Adrenal gland (tissue), 12 donors: ENCODE measurements around the gene TOMM5. TPM values are rescaled to one million over a fixed set of nuclear protein-coding genes. Genes with fewer than 3 reads are reported as not detected.

Experiments
- DNase-seq, 7 donors: peaks; one replicate each; pipeline ENCODE4 v3.0.0-alpha.2; 2019 to 2020
- H3K27ac ChIP-seq, 5 donors: fragments of 200-600 bp; sonication (generic) in 4 of 5; 1 replicate in 3 of 5; 2 replicates in 2 of 5; pipeline versions ENCODE4 v1.5.1 to v1.8.0; 2016 to 2020; ENCODE audit warnings: mild to moderate bottlenecking in 1 of 5
- H3K27me3 ChIP-seq: fragments of 200-600 bp; 2 replicates; pipeline ENCODE4 v1.8.0; 2021
- H3K36me3 ChIP-seq, 2 donors: fragments of 200-600 bp; replicated peaks in 1 of 2; 1 replicate in 1 of 2; 2 replicates in 1 of 2; pipeline versions ENCODE4 v1.5.1 to v1.8.0; 2018 to 2022
- H3K4me1 ChIP-seq, 2 donors: fragments of 200-600 bp; replicated peaks in 1 of 2; 1 replicate in 1 of 2; 2 replicates in 1 of 2; pipeline versions ENCODE4 v1.5.1 to v1.8.0; 2018 to 2021
- H3K4me3 ChIP-seq, 4 donors: fragments of 200-600 bp; sonication (generic) in 3 of 4; one replicate each; pipeline ENCODE4 v1.5.1; 2016 to 2018
- H3K9me3 ChIP-seq, 3 donors: fragments of 200-600 bp; sonication (generic) in 1 of 3; replicated peaks in 1 of 3; 1 replicate in 2 of 3; 2 replicates in 1 of 3; pipeline versions ENCODE4 v1.5.1 to v1.8.0; 2016 to 2021
- CTCF ChIP-seq, 6 experiments: fragments of 450-650 bp in 4 of 6; fragments of 200-600 bp in 2 of 6; sonication (generic) in 1 of 6; IDR thresholded peaks; 1 replicate in 5 of 6; 2 replicates in 1 of 6; pipeline versions ENCODE4 v1.5.1 to v1.8.0; 2016 to 2021; ENCODE audit warnings: antibody characterized with exemption in 6 of 6, mild to moderate bottlenecking in 2 of 6, moderate library complexity in 1 of 6
- POLR2A ChIP-seq, 2 donors: fragments of 450-650 bp; IDR thresholded peaks; one replicate each; pipeline ENCODE4 v1.6.1; 2017; ENCODE audit warnings: antibody characterized with exemption in 2 of 2, mild to moderate bottlenecking in 2 of 2, moderate library complexity in 1 of 2
- WGBS, 4 donors: extraction: QIAGEN DNeasy Blood & Tissue Kit in 2 of 4; methylation state at CpG; one replicate each; pipeline versions ENCODE4 v1.1.5 to v1.1.7; 2013 to 2017; 5-methylcytosine and 5-hydroxymethylcytosine counted together
- intact Hi-C, 2 donors: fragments of 100-400 bp; cut with DNase I; formaldehyde crosslinking; loops; one replicate each; pipeline versions ENCODE4 v1.14.1 to v1.15.0; 2022 to 2023
- polyA plus RNA-seq, 3 donors: library from polyadenylated mRNA; stranded (reverse); fragments of 200-250 nt in 2 of 3; fragments of 350-450 nt in 1 of 3; fragmentation: Illumina TruSeq in 1 of 3; extraction: RNeasy Lipid Tissue Mini Kit (QIAGEN cat#74804) in 1 of 3; gene quantifications; one replicate each; pipeline ENCODE4 v1.2.3, GENCODE V29; 2013 to 2014
- total RNA-seq, 9 donors: library from RNA; depleted of rRNA in 4 of 9; stranded (reverse); fragments of >200 nt in 4 of 9; fragments of 120-200 nt in 1 of 9; fragmentation: NEBNext Ultra II Directional in 1 of 9; extraction: Animal tissue kit (Norgen Biotek cat#: 25700) in 1 of 9; gene quantifications; one replicate each; pipeline versions ENCODE4 v1.1.0 to v1.2.4, GENCODE V29; 2013 to 2023
- donor health status: healthy with polysubstance abuse.
- donor health status: Bipolar disorder and iron deficiency.
- donor health status: DM: yes; HTN: yes; CAD: no.
- donor health status: DM: no; HTN: no; CAD: no.
- donor health status: DM: no; HTN: no; CAD: no.
- donor health status: DM: yes; HTN: yes; CAD: no.

TOMM5 gene
- total and polyA plus RNA-seq, 12 donors = 41.0 to 319 (median 84.0) TPM

DNA sequence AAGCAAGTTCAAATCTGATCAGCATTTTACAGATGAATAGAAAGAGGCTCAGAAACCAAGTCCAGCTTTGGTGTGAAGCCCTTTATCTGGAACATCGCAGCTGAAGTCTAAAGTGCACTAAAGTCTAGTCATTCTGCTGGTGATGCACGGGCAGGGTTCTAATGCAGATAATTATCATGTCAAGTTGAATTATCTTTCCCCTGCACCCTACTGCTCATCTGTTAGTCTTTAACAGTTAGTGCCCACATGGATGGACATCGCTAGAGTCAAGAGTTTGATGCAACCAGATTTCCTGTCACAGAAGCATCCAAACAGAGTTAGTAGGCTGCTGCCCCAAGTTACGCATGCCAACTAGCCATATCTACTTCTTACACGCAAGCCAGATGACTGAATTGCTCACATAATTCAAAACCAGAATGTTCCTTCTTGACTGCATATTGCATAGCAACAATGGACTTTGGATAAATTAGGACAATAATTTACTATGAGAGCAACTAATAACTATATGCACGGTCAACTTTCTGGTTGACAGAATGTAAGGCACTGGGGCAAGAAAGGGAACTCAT, 1.6 kb upstream of the TOMM5 start:
- WGBS, 4 donors = 80 to 90% (median 82%) methylated on average over 6 of the region's 6 CpGs
- no peak overlapping the region for H3K27ac ChIP-seq
- peak overlapping the region in 1 of 4 donors; percentile 31 for H3K4me3 ChIP-seq

DNA sequence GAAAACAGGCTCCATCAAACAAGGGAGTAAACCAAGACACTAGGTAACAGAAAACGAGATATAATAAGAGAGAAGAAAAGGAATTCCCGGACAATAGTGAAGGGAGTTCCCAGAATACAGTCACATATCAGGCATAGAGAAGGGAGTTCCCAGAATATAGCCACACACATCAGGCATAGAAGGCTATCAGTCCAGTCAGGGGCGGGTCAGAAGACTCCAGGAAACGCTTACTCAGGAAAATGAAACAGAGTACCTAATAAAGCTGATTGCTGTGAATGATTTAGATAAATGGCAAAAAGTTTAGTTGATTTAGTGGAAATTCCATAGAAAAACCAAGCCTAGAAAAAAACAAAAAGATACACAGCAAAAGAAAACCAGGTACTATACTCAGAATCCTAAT, 4.9 kb downstream of the TOMM5 start:
- WGBS, 4 donors = 73 to 89% (median 82%) methylated on average over 4 of the region's 4 CpGs
- H3K4me3 ChIP-seq = no peak overlapping the region
- H3K4me1 ChIP-seq = peaks cover 10 to 14% of the 10 kb centered on the region in 2 donors
- TF ChIP-seq CTCF (IDR thresholded peaks at IDR 0.05) (no peak), POLR2A (IDR thresholded peaks at IDR 0.05) (no peak)
- peaks cover 0 to 50% of the 10 kb centered on the region in 2 donors for H3K36me3 ChIP-seq
- no peak overlapping the region for H3K27ac ChIP-seq
- H3K9me3 ChIP-seq = no peaks in the 10 kb centered on the region
- no peaks in the 10 kb centered on the region for H3K27me3 ChIP-seq
- no peak for DNase-seq
- intact Hi-C loops = loop anchor here in 1 of 2 donors (10.0 kb wide), 1 partner anchor 103 kb away; the partner anchor contains the start of gene POLR1E

More for the DNA sequence above, 1.6 kb upstream of the TOMM5 start:
- intact Hi-C loops = no loop called here
- H3K9me3 ChIP-seq = no peaks in the 10 kb centered on the region
- no peaks in the 10 kb centered on the region for H3K36me3 ChIP-seq
- peaks cover 10 to 24% of the 10 kb centered on the region in 2 donors for H3K4me1 ChIP-seq
- H3K27me3 ChIP-seq = no peaks in the 10 kb centered on the region
- DNase-seq = no peak
- TF ChIP-seq POLR2A (IDR thresholded peaks at IDR 0.05) (no peak), CTCF (IDR thresholded peaks at IDR 0.05) (no peak)

DNA sequence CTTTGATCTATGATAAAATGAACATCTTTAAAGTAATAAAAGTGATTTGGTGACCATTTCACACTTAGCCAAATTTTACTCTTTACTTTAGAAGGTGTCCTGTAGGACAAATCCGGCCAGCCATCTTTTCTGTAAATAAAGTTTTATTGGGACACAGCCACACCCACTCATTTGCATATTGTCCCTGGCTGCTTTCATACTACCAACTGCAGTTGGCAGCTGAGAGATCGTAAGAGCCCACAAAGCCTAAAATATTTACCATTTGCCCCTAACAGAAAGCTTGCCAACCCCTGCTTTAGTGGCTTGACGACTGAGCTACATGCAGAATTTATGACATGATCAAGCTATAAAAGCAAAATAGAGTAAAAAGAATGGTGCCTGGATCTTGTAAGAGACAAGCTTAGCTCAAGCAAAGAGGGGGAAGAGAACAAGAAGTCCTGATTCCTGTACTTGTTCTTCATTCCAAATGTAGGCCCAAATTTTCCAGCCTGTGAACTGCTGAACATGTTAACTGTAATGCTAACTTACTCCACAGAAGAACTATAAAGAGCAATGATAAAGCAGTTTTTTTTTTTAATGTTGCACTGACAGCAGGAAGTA, 8.8 kb downstream of the TOMM5 start:
- TF ChIP-seq CTCF (IDR thresholded peaks at IDR 0.05) = no peak
- no peak for TF ChIP-seq POLR2A (IDR thresholded peaks at IDR 0.05)
- Histone ChIP-seq H3K27me3 (no peaks in the 10 kb centered on the region), H3K36me3 (peaks cover 0 to 49% of the 10 kb centered on the region in 2 donors), H3K4me1 (no peaks in the 10 kb centered on the region), H3K4me3 (no peak overlapping the region), H3K9me3 (no peaks in the 10 kb centered on the region), H3K27ac (no peak overlapping the region)
- WGBS, 4 donors = 93 to 97% (median 96%) methylated on average over 3 of the region's 3 CpGs
- intact Hi-C loops = loop anchor here in 1 of 2 donors (10.0 kb wide), 1 partner anchor 99 kb away; the partner anchor contains the start of gene POLR1E
- DNase-seq = no peak

DNA sequence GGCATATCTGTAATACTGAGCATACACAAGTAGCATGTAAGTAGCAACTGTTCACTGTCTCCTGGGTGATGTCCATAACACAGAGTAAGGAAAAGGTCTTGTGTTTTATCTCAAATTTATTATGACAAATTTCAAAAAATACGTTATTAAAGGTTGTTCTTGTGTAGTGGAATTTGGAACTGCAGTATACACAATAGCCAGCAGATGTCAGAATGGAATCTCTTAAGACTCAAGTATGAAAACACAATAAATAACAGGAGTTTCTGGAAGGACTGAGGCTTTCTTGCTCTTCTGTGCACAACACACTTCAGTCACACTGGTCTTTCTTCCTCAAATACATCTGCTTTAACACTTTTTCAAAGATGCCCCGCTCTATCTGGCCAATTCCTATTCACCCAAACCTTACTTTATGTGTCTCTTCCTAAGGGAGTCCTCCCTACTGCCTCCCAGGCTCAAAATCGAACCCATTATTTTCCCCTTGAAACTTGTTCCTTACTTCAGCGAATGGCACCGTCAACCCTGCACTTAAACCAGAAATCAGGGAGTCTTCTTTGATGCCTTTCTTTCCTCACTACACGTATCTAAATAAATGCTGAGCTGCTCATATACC, 9.7 kb downstream of the TOMM5 start:
- H3K4me1 ChIP-seq = no peaks in the 10 kb centered on the region
- peak; percentile 48 to 75 (median 68) for TF ChIP-seq CTCF (IDR thresholded peaks at IDR 0.05)
- TF ChIP-seq POLR2A (IDR thresholded peaks at IDR 0.05) = no peak
- H3K4me3 ChIP-seq = no peak overlapping the region
- no peaks in the 10 kb centered on the region for H3K9me3 ChIP-seq
- intact Hi-C loops = loop anchor here in 1 of 2 donors (10.0 kb wide), 1 partner anchor 98 kb away; the partner anchor contains the start of gene POLR1E
- peaks cover 0 to 39% of the 10 kb centered on the region in 2 donors for H3K36me3 ChIP-seq
- 64 to 73% (median 70%) methylated on average over 6 of the region's 6 CpGs for WGBS, 4 donors
- no peak overlapping the region for H3K27ac ChIP-seq
- H3K27me3 ChIP-seq = no peaks in the 10 kb centered on the region
- peak in 1 of 7 donors; percentile 27 for DNase-seq
